Right lobe of liver (tissue), 6 donors: ENCODE results near the gene MAMLD1. TPM values are rescaled to one million over a fixed set of nuclear protein-coding genes. Genes with fewer than 3 reads are reported as not detected.

Experiments
- ATAC-seq, 4 donors: fragments of 200-7000 bp; cut with Tn5 transposase; one replicate each; pipeline ENCODE4 v1.9.1; 2020; ENCODE audit warnings: mild to moderate bottlenecking in 4 of 4, moderate library complexity in 4 of 4
- DNase-seq, 3 donors: peaks; one replicate each; pipeline ENCODE4 v3.0.0-alpha.2; 2020
- H3K27ac ChIP-seq, 3 donors: fragments of 200-600 bp; one replicate each; pipeline ENCODE4 v1.8.0; 2022
- H3K27me3 ChIP-seq, 2 donors: fragments of 200-600 bp; one replicate each; pipeline ENCODE4 v1.8.0; 2022
- H3K36me3 ChIP-seq, 4 donors: fragments of 200-600 bp; sonication (generic) in 1 of 4; one replicate each; pipeline versions ENCODE4 v1.5.1 to v1.8.0; 2017 to 2022; ENCODE audit warnings: control low read depth in 1 of 4
- H3K4me1 ChIP-seq, 4 donors: fragments of 200-600 bp; sonication (generic) in 1 of 4; one replicate each; pipeline versions ENCODE4 v1.5.1 to v1.8.0; 2017 to 2022; ENCODE audit warnings: control low read depth in 1 of 4
- H3K4me3 ChIP-seq, 3 donors: fragments of 200-600 bp; one replicate each; pipeline ENCODE4 v1.8.0; 2022
- H3K9me3 ChIP-seq, 4 donors: fragments of 200-600 bp; sonication (generic) in 1 of 4; one replicate each; pipeline versions ENCODE4 v1.5.1 to v1.8.0; 2017 to 2022; ENCODE audit warnings: control low read depth in 1 of 4
- CTCF ChIP-seq, 4 donors: fragments of 200-600 bp in 3 of 4; fragments of 450-650 bp in 1 of 4; IDR thresholded peaks; one replicate each; pipeline versions ENCODE4 v1.5.1 to v1.8.0; 2016 to 2022; ENCODE audit warnings: antibody characterized with exemption in 4 of 4, mild to moderate bottlenecking in 2 of 4
- POLR2A ChIP-seq: fragments of 450-650 bp; IDR thresholded peaks from one replicate; pipeline ENCODE4 v1.6.1; 2017; ENCODE audit warnings: antibody characterized with exemption, mild to moderate bottlenecking
- WGBS: methylation state at CpG from one replicate; pipeline ENCODE4 v1.1.6; 2018; ENCODE audit warnings: low coverage, low lambda C conversion rate; ENCODE audit not compliant: insufficient coverage; ENCODE audit errors: missing lambda C conversion rate; 5-methylcytosine and 5-hydroxymethylcytosine counted together
- intact Hi-C, 2 donors: fragments of 100-400 bp; cut with DNase I; formaldehyde crosslinking; loops; one replicate each; pipeline versions ENCODE4 v1.11.2 to v1.14.1; 2022
- total RNA-seq, 6 experiments: library from RNA; depleted of rRNA in 2 of 6; stranded (reverse); fragments of >200 nt in 2 of 6; fragmentation: NEBNext Ultra II Directional in 3 of 6; extraction: Animal tissue kit (Norgen Biotek cat#: 25700) in 3 of 6; gene quantifications; one replicate each; pipeline versions ENCODE4 v1.1.0 to v1.2.4, GENCODE V29; 2016 to 2023
- donor health status: DM: no; HTN: yes; CAD: no.
- donor health status: DM: no; HTN: no; CAD: no.
- donor health status: DM: no; HTN: no; CAD: no.
- donor health status: DM: no; HTN: yes; CAD: no.
- donor health status: DM: no; HTN: yes; CAD: no.

The MAMLD1 gene
- total RNA-seq, 6 experiments from 2014 or later: 0.99 to 4.7 (median 1.8) TPM

- ATAC-seq: no peak
- intact Hi-C loops: no loop called here
- 71% methylated on average over 8 of the region's 8 CpGs for WGBS
- Histone ChIP-seq H3K27ac (no peak overlapping the region), H3K4me3 (no peak overlapping the region), H3K27me3 (no peaks in the 10 kb centered on the region), H3K4me1 (no peaks in the 10 kb centered on the region), H3K9me3 (no peaks in the 10 kb centered on the region), H3K36me3 (no peaks in the 10 kb centered on the region)
- DNase-seq: no peak
- TF ChIP-seq CTCF (IDR thresholded peaks at IDR 0.05) (no peak), POLR2A (no peak)
Measured at GRCh38 chrX:150372280-150372679, 9.2 kb downstream of the MAMLD1 start.

- no peak for TF ChIP-seq CTCF (IDR thresholded peaks at IDR 0.05)
- TF ChIP-seq POLR2A: no peak
- no peak for DNase-seq
- H3K36me3 ChIP-seq: no peaks in the 10 kb centered on the region
- no peak for ATAC-seq
- no peaks in the 10 kb centered on the region for H3K27me3 ChIP-seq
- 42% methylated on average over 2 of the region's 6 CpGs for WGBS
- H3K9me3 ChIP-seq: no peaks in the 10 kb centered on the region
- no peak overlapping the region for H3K4me3 ChIP-seq
- no peak overlapping the region for H3K27ac ChIP-seq
- H3K4me1 ChIP-seq: no peaks in the 10 kb centered on the region
- intact Hi-C loops: no loop called here
Measured at GRCh38 chrX:150372756-150373155, 9.6 kb downstream of the MAMLD1 start.

GRCh38 chrX:150375243-150375770, 12.2 kb downstream of the MAMLD1 start:
- 62% methylated on average over 3 of the region's 4 CpGs for WGBS
- Histone ChIP-seq H3K27ac (no peak overlapping the region), H3K4me3 (no peak overlapping the region), H3K4me1 (no peaks in the 10 kb centered on the region), H3K27me3 (no peaks in the 10 kb centered on the region), H3K9me3 (no peaks in the 10 kb centered on the region), H3K36me3 (no peaks in the 10 kb centered on the region)
- TF ChIP-seq CTCF (IDR thresholded peaks at IDR 0.05): no peak
- no peak for TF ChIP-seq POLR2A
- DNase-seq (peak in 1 of 3 donors; percentile 45), ATAC-seq (peak; percentile 52 to 74 (median 64))
- intact Hi-C loops: no loop called here

- no peak for ATAC-seq
Measured at GRCh38 chrX:150377005-150377404, 13.9 kb downstream of the MAMLD1 start.

More at GRCh38 chrX:150377005-150377404, 13.9 kb downstream of the MAMLD1 start:
- Histone ChIP-seq H3K27me3 (no peaks in the 10 kb centered on the region), H3K36me3 (no peaks in the 10 kb centered on the region), H3K4me1 (no peaks in the 10 kb centered on the region), H3K4me3 (no peak overlapping the region), H3K27ac (no peak overlapping the region), H3K9me3 (no peaks in the 10 kb centered on the region)
- 68% methylated on average over 3 of the region's 3 CpGs for whole genome bisulfite sequencing
- no peak for DNase-seq
- intact Hi-C loops: no loop called here
- TF ChIP-seq CTCF (IDR thresholded peaks at IDR 0.05) (no peak), POLR2A (no peak)
